Right atrium auricular region (tissue), 2 donors: Measurements from ENCODE around the gene NEK4. TPM values are rescaled to one million over a fixed set of nuclear protein-coding genes. Genes with fewer than 3 reads are reported as not detected.

Source experiments
- DNase-seq: peaks from one replicate; pipeline ENCODE4 v3.0.0-alpha.2; 2019; ENCODE audit warnings: low spot score
- H3K27ac ChIP-seq, 2 donors: fragments of 200-600 bp; sonication (generic); 1 replicate in 1 of 2; 2 replicates in 1 of 2; pipeline ENCODE4 v1.5.1; 2016 to 2019
- H3K27me3 ChIP-seq, 2 donors: fragments of 200-600 bp; sonication (generic); one replicate each; pipeline versions ENCODE4 v1.5.1 to v1.6.0; 2017 to 2019
- H3K36me3 ChIP-seq: fragments of 200-600 bp; sonication (generic); one replicate; pipeline ENCODE4 v1.5.1; 2016
- H3K4me1 ChIP-seq, 2 donors: fragments of 200-600 bp; sonication (generic); one replicate each; pipeline versions ENCODE4 v1.5.1 to v1.6.0; 2017 to 2019
- H3K4me3 ChIP-seq, 2 donors: fragments of 200-600 bp; sonication (generic); 1 replicate in 1 of 2; 2 replicates in 1 of 2; pipeline ENCODE4 v1.5.1; 2017 to 2019; ENCODE audit warnings: mild to moderate bottlenecking in 1 of 2, moderate library complexity in 1 of 2
- H3K9me3 ChIP-seq, 2 donors: fragments of 200-600 bp; sonication (generic); one replicate each; pipeline ENCODE4 v1.5.1; 2019
- CTCF ChIP-seq, 2 donors: fragments of 200-600 bp; sonication (generic); IDR thresholded peaks; one replicate each; pipeline ENCODE4 v1.5.1; 2019; ENCODE audit warnings: antibody characterized with exemption in 2 of 2
- total RNA-seq, 2 donors: library from RNA; depleted of rRNA; stranded (reverse); fragments of >200 nt; gene quantifications; one replicate each; pipeline ENCODE4 v1.1.0, GENCODE V29; 2016

The NEK4 gene
- total RNA-seq, 2 donors from 2014 or later = 12.8 to 14.6 TPM

GRCh38 chr3:52695798-52696671 lies 74.7 kb downstream of the NEK4 start:
- H3K27me3 ChIP-seq = no peaks in the 10 kb centered on the region
- H3K4me1 ChIP-seq = no peaks in the 10 kb centered on the region
- TF ChIP-seq CTCF (IDR thresholded peaks at IDR 0.05) = no peak
- no peaks in the 10 kb centered on the region for H3K9me3 ChIP-seq
- H3K4me3 ChIP-seq = no peak overlapping the region
- H3K27ac ChIP-seq = no peak overlapping the region
- DNase-seq = no peak
- H3K36me3 ChIP-seq = peaks cover 68% of the 10 kb centered on the region

GRCh38 chr3:52694528-52695189 lies 76.1 kb downstream of the NEK4 start:
- no peak for DNase-seq
- Histone ChIP-seq H3K27me3 (no peaks in the 10 kb centered on the region), H3K9me3 (no peaks in the 10 kb centered on the region), H3K27ac (no peak overlapping the region), H3K36me3 (peaks cover 82% of the 10 kb centered on the region), H3K4me1 (no peaks in the 10 kb centered on the region), H3K4me3 (no peak overlapping the region)
- no peak for TF ChIP-seq CTCF (IDR thresholded peaks at IDR 0.05)

- Histone ChIP-seq H3K4me3 (no peak overlapping the region), H3K4me1 (no peaks in the 10 kb centered on the region), H3K9me3 (no peaks in the 10 kb centered on the region), H3K36me3 (peaks cover 97% of the 10 kb centered on the region), H3K27me3 (no peaks in the 10 kb centered on the region), H3K27ac (no peak overlapping the region)
- DNase-seq = no peak
- TF ChIP-seq CTCF (IDR thresholded peaks at IDR 0.05) = no peak
Measured at GRCh38 chr3:52693071-52693470, 77.7 kb downstream of the NEK4 start.

GRCh38 chr3:52690560-52690959 lies 80.2 kb downstream of the NEK4 start:
- TF ChIP-seq CTCF (IDR thresholded peaks at IDR 0.05) = no peak
- no peaks in the 10 kb centered on the region for H3K9me3 ChIP-seq
- peaks cover 0 to 10% of the 10 kb centered on the region in 2 donors for H3K4me1 ChIP-seq
- H3K4me3 ChIP-seq = no peak overlapping the region
- H3K27me3 ChIP-seq = no peaks in the 10 kb centered on the region
- DNase-seq = no peak
- H3K36me3 ChIP-seq = peaks cover 86% of the 10 kb centered on the region
- H3K27ac ChIP-seq = no peak overlapping the region

- no peak for DNase-seq
- H3K4me1 ChIP-seq = peaks cover 0 to 18% of the 10 kb centered on the region in 2 donors
- H3K27ac ChIP-seq = no peak overlapping the region
- H3K36me3 ChIP-seq = peaks cover 74% of the 10 kb centered on the region
- no peak for TF ChIP-seq CTCF (IDR thresholded peaks at IDR 0.05)
- H3K27me3 ChIP-seq = no peaks in the 10 kb centered on the region
- H3K4me3 ChIP-seq = no peak overlapping the region
- H3K9me3 ChIP-seq = no peaks in the 10 kb centered on the region
Measured at GRCh38 chr3:52689151-52689550, 81.6 kb downstream of the NEK4 start.
